HepG2 (cell line): ENCODE data around the gene INHBE. TPM values are rescaled to one million over a fixed set of nuclear protein-coding genes. Genes with fewer than 3 reads are reported as not detected.

Experiments used
- ELF3 ChIP-seq: IDR thresholded peaks from 2 replicates; pipeline ENCODE4 v1.6.1; 2016; ENCODE audit warnings: missing genetic modification reagents, missing compliant biosample characterization
- ETV5 ChIP-seq: IDR thresholded peaks from 2 replicates; pipeline ENCODE4 v1.6.1; 2018; ENCODE audit warnings: missing biosample characterization, missing genetic modification reagents, inconsistent platforms, borderline replicate concordance
- EZH2 ChIP-seq: conservative IDR thresholded peaks from 2 replicates; pipeline ENCODE4 v1.6.1; 2012; ENCODE audit warnings: mild to moderate bottlenecking, low read depth, low read length, moderate library complexity
- FOXA3 ChIP-seq: IDR thresholded peaks from 2 replicates; pipeline ENCODE4 v1.6.1; 2016; ENCODE audit warnings: missing genetic modification reagents, missing compliant biosample characterization
- KDM2A ChIP-seq: sonication (generic); formaldehyde crosslinking; IDR thresholded peaks from 2 replicates; pipeline ENCODE4 v1.4.0; 2020; ENCODE audit warnings: low read depth, missing genetic modification reagents, borderline replicate concordance
- MLX ChIP-seq: IDR thresholded peaks from 2 replicates; pipeline ENCODE4 v1.6.1; 2016
- NFE2L2 ChIP-seq: fragments of 150-350 bp; IDR thresholded peaks from 2 replicates; pipeline ENCODE4 v1.6.1; 2014; ENCODE audit warnings: low read length
- PCBP1 ChIP-seq: fragments of 200-400 bp; formaldehyde crosslinking; IDR thresholded peaks from 2 replicates; pipeline ENCODE4 v1.6.1; 2017; ENCODE audit warnings: mild to moderate bottlenecking, low read depth, low read length, borderline replicate concordance
- REPIN1 ChIP-seq: sonication (generic); formaldehyde crosslinking; IDR thresholded peaks from 2 replicates; pipeline ENCODE4 v1.8.0; 2022; ENCODE audit warnings: missing genetic modification reagents, low read depth, mild to moderate bottlenecking, borderline replicate concordance
- SRY ChIP-seq: sonication (generic); formaldehyde crosslinking; IDR thresholded peaks from 2 replicates; pipeline ENCODE4 v1.8.0; 2022; ENCODE audit warnings: mild to moderate bottlenecking, missing genetic modification reagents
- TCF7L2 ChIP-seq: IDR thresholded peaks from 2 replicates; pipeline ENCODE4 v1.6.1; 2011; ENCODE audit warnings: mild to moderate bottlenecking, low read depth, low read length, moderate library complexity
- ZBTB37 ChIP-seq: sonication (generic); formaldehyde crosslinking; IDR thresholded peaks from 2 replicates; pipeline ENCODE4 v1.4.0; 2020; ENCODE audit warnings: mild to moderate bottlenecking, missing genetic modification reagents
- ZC3H4 ChIP-seq: sonication (generic); formaldehyde crosslinking; IDR thresholded peaks from 2 replicates; pipeline ENCODE4 v1.4.0; 2020; ENCODE audit warnings: missing genetic modification reagents, borderline replicate concordance
- ZIK1 ChIP-seq: sonication (generic); formaldehyde crosslinking; IDR thresholded peaks from 2 replicates; pipeline ENCODE4 v1.5.0; 2020; ENCODE audit warnings: mild to moderate bottlenecking, low read depth, missing genetic modification reagents, borderline replicate concordance
- ZNF275 ChIP-seq: sonication (generic); formaldehyde crosslinking; IDR thresholded peaks from 2 replicates; pipeline ENCODE4 v1.8.0; 2022; ENCODE audit warnings: missing genetic modification reagents, mild to moderate bottlenecking, inconsistent platforms, borderline replicate concordance
- ZNF282 ChIP-seq: fragments of 450-650 bp; IDR thresholded peaks from 2 replicates; pipeline ENCODE4 v1.6.1; 2018; ENCODE audit not compliant: partially characterized antibody
- ZNF44 ChIP-seq: sonication (generic); formaldehyde crosslinking; IDR thresholded peaks from 2 replicates; pipeline ENCODE4 v1.5.1; 2020; ENCODE audit warnings: mild to moderate bottlenecking, missing genetic modification reagents
- polyA plus RNA-seq, 8 experiments: library from polyadenylated mRNA; depleted of rRNA in 3 of 8; stranded (reverse) in 7 of 8; unstranded in 1 of 8; fragments of >200 nt; fragmentation: Illumina TruSeq in 4 of 8; extraction: Trizol in 4 of 8; gene quantifications; 2 replicates each; pipeline versions ENCODE4 v1.2.1 to v1.2.3, GENCODE V29; 2011 to 2016; ENCODE audit warnings: low read depth in 4 of 8, missing spikeins in 1 of 8, mixed read lengths in 1 of 8; ENCODE audit not compliant: insufficient read depth in 1 of 8
- total RNA-seq, 5 experiments: library from RNA; depleted of rRNA; stranded (reverse); fragments of >200 nt; fragmentation: Illumina TruSeq; extraction: Trizol; gene quantifications; 2 replicates each; pipeline ENCODE4 v1.2.3, GENCODE V29; 2016; ENCODE audit warnings: low read depth in 1 of 5
- TF ChIP-seq, protein P1 (sequence below): sonication (generic); formaldehyde crosslinking; IDR thresholded peaks from 2 replicates; pipeline ENCODE4 v1.9.0; 2021; ENCODE audit warnings: mild to moderate bottlenecking, missing genetic modification reagents
- TF ChIP-seq, protein P2 (sequence below): sonication (generic); formaldehyde crosslinking; IDR thresholded peaks from 2 replicates; pipeline ENCODE4 v1.8.0; 2022; ENCODE audit warnings: missing genetic modification reagents, mild to moderate bottlenecking, borderline replicate concordance

INHBE gene
- total and polyA plus RNA-seq, 2 of the 13 experiments (the other 11 are each of a cell fraction or from before 2014, with no cell fraction given): 17.0 to 32.0 TPM

DNA sequence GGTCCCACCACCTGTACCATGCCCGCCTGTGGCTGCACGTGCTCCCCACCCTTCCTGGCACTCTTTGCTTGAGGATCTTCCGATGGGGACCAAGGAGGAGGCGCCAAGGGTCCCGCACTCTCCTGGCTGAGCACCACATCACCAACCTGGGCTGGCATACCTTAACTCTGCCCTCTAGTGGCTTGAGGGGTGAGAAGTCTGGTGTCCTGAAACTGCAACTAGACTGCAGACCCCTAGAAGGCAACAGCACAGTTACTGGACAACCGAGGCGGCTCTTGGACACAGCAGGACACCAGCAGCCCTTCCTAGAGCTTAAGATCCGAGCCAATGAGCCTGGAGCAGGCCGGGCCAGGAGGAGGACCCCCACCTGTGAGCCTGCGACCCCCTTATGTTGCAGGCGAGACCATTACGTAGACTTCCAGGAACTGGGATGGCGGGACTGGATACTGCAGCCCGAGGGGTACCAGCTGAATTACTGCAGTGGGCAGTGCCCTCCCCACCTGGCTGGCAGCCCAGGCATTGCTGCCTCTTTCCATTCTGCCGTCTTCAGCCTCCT is 1.1 kb downstream of the INHBE start (continued):
- TF ChIP-seq, protein P1, sequence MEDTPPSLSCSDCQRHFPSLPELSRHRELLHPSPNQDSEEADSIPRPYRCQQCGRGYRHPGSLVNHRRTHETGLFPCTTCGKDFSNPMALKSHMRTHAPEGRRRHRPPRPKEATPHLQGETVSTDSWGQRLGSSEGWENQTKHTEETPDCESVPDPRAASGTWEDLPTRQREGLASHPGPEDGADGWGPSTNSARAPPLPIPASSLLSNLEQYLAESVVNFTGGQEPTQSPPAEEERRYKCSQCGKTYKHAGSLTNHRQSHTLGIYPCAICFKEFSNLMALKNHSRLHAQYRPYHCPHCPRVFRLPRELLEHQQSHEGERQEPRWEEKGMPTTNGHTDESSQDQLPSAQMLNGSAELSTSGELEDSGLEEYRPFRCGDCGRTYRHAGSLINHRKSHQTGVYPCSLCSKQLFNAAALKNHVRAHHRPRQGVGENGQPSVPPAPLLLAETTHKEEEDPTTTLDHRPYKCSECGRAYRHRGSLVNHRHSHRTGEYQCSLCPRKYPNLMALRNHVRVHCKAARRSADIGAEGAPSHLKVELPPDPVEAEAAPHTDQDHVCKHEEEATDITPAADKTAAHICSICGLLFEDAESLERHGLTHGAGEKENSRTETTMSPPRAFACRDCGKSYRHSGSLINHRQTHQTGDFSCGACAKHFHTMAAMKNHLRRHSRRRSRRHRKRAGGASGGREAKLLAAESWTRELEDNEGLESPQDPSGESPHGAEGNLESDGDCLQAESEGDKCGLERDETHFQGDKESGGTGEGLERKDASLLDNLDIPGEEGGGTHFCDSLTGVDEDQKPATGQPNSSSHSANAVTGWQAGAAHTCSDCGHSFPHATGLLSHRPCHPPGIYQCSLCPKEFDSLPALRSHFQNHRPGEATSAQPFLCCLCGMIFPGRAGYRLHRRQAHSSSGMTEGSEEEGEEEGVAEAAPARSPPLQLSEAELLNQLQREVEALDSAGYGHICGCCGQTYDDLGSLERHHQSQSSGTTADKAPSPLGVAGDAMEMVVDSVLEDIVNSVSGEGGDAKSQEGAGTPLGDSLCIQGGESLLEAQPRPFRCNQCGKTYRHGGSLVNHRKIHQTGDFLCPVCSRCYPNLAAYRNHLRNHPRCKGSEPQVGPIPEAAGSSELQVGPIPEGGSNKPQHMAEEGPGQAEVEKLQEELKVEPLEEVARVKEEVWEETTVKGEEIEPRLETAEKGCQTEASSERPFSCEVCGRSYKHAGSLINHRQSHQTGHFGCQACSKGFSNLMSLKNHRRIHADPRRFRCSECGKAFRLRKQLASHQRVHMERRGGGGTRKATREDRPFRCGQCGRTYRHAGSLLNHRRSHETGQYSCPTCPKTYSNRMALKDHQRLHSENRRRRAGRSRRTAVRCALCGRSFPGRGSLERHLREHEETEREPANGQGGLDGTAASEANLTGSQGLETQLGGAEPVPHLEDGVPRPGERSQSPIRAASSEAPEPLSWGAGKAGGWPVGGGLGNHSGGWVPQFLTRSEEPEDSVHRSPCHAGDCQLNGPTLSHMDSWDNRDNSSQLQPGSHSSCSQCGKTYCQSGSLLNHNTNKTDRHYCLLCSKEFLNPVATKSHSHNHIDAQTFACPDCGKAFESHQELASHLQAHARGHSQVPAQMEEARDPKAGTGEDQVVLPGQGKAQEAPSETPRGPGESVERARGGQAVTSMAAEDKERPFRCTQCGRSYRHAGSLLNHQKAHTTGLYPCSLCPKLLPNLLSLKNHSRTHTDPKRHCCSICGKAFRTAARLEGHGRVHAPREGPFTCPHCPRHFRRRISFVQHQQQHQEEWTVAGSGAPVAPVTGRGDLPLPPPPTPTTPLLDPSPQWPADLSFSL: no peak
- no peak for TF ChIP-seq ZNF282
- TF ChIP-seq FOXA3 (CRISPR knock-in tag): peak; percentile 23; the same call in 1 of the 2 replicates
- TF ChIP-seq KDM2A: no peak
- TF ChIP-seq ZNF275: 0 out of 2 replicates have a peak, but pooled peaks have one; percentile 49
- no peak for TF ChIP-seq EZH2
- no peak for TF ChIP-seq SRY
- 0 out of 2 replicates have a peak, but pooled peaks have one; percentile 35 for TF ChIP-seq REPIN1 (CRISPR knock-in tag)
- no peak for TF ChIP-seq ZNF44 (CRISPR knock-in tag)
- TF ChIP-seq TCF7L2: no peak
- no peak for TF ChIP-seq ZBTB37
- TF ChIP-seq NFE2L2: no peak
- TF ChIP-seq ZIK1 (CRISPR knock-in tag): no peak
- TF ChIP-seq ZC3H4: peak; percentile 39; the same call in 1 of the 2 replicates
- peak; percentile 50; the same call in 1 of the 2 replicates for TF ChIP-seq ETV5
- TF ChIP-seq ELF3 (CRISPR knock-in tag): peak; percentile 38; the same call in 1 of the 2 replicates
- no peak for TF ChIP-seq MLX
- TF ChIP-seq PCBP1: no peak
- TF ChIP-seq, protein P2, sequence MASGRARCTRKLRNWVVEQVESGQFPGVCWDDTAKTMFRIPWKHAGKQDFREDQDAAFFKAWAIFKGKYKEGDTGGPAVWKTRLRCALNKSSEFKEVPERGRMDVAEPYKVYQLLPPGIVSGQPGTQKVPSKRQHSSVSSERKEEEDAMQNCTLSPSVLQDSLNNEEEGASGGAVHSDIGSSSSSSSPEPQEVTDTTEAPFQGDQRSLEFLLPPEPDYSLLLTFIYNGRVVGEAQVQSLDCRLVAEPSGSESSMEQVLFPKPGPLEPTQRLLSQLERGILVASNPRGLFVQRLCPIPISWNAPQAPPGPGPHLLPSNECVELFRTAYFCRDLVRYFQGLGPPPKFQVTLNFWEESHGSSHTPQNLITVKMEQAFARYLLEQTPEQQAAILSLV (CRISPR knock-in tag): 0 out of 2 replicates have a peak, but pooled peaks have one; percentile 42
